ENCODE measurements around the gene RBM33. TPM values are rescaled to one million over a fixed set of nuclear protein-coding genes. Genes with fewer than 3 reads are reported as not detected.

The RBM33 gene
- total RNA-seq, 2 donors from 2014 or later = 56.9 to 60.2 TPM

GRCh38 chr7:155766966-155767916, 122.8 kb downstream of the RBM33 start:
- TF ChIP-seq CTCF (IDR thresholded peaks at IDR 0.05) = no peak
- Histone ChIP-seq H3K4me3 (no peak overlapping the region), H3K9me3 (no peaks in the 10 kb centered on the region), H3K27me3 (no peaks in the 10 kb centered on the region), H3K9ac (ENCODE audit: low read depth in 2 of 2, low read length in 2 of 2) (no peak overlapping the region), H3K4me1 (no peaks in the 10 kb centered on the region), H3K36me3 (peaks cover 19% of the 10 kb centered on the region), H3K27ac (no peak overlapping the region)
- intact Hi-C loops (cut with DNase I) = loop anchor here (10.0 kb wide), 2 partner anchors 172 to 352 kb away; no protein-coding TSS in a partner anchor
- no peak for DNase-seq

GRCh38 chr7:155769701-155770100, 125.2 kb downstream of the RBM33 start:
- H3K27me3 ChIP-seq = no peaks in the 10 kb centered on the region
- no peak for TF ChIP-seq CTCF (IDR thresholded peaks at IDR 0.05)
- H3K9ac ChIP-seq (ENCODE audit: low read depth in 2 of 2, low read length in 2 of 2) = no peak overlapping the region
- no peak for DNase-seq
- H3K27ac ChIP-seq = no peak overlapping the region
- H3K9me3 ChIP-seq = no peaks in the 10 kb centered on the region
- intact Hi-C loops (cut with DNase I) = loop anchor here (10.0 kb wide), 2 partner anchors 175 to 355 kb away; no protein-coding TSS in a partner anchor
- H3K4me3 ChIP-seq = no peak overlapping the region
- H3K4me1 ChIP-seq = no peaks in the 10 kb centered on the region
- H3K36me3 ChIP-seq = peaks cover 24% of the 10 kb centered on the region

- H3K4me3 ChIP-seq = no peak overlapping the region
- intact Hi-C loops (cut with DNase I) = no loop called here
- H3K27ac ChIP-seq = no peak overlapping the region
- no peaks in the 10 kb centered on the region for H3K27me3 ChIP-seq
- H3K9me3 ChIP-seq = no peaks in the 10 kb centered on the region
- no peak for TF ChIP-seq CTCF (IDR thresholded peaks at IDR 0.05)
- DNase-seq = no peak
- H3K9ac ChIP-seq (ENCODE audit: low read depth in 2 of 2, low read length in 2 of 2) = no peak overlapping the region
- H3K36me3 ChIP-seq = peaks cover 28% of the 10 kb centered on the region
- no peaks in the 10 kb centered on the region for H3K4me1 ChIP-seq
Observed at GRCh38 chr7:155770241-155770640, 125.8 kb downstream of the RBM33 start.

- no peak for DNase-seq
- no peak overlapping the region for H3K4me3 ChIP-seq
- no peak overlapping the region for H3K9ac ChIP-seq (ENCODE audit: low read depth in 2 of 2, low read length in 2 of 2)
- TF ChIP-seq CTCF (IDR thresholded peaks at IDR 0.05) = no peak
- no peaks in the 10 kb centered on the region for H3K4me1 ChIP-seq
- peaks cover 22% of the 10 kb centered on the region for H3K36me3 ChIP-seq
- no peaks in the 10 kb centered on the region for H3K9me3 ChIP-seq
- no peaks in the 10 kb centered on the region for H3K27me3 ChIP-seq
- intact Hi-C loops (cut with DNase I) = no loop called here
- H3K27ac ChIP-seq = no peak overlapping the region
Observed at GRCh38 chr7:155773531-155773930, 129.1 kb downstream of the RBM33 start.

DNA sequence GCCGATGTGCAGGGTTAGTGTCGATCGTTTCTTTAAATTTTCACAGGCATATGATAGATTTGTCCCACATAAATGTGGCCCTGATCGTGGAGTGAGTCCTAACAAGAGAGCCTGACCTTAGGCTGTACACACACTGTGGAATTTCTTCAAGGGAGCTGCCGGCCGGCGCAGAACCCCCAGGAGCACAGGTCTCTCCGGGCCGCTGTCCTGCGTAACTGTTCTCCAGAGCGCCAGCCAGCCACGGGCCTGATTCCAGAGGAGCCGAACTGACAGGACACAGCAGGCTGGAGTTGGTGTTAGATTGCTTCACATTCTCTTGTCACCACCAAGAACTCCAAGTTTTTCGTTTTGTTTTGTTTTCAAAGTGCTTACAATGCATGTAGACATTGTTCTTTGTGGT, 130.5 kb downstream of the RBM33 start:
- H3K36me3 ChIP-seq = peaks cover 15% of the 10 kb centered on the region
- TF ChIP-seq CTCF (IDR thresholded peaks at IDR 0.05) = no peak
- H3K9ac ChIP-seq (ENCODE audit: low read depth in 2 of 2, low read length in 2 of 2) = no peak overlapping the region
- no peaks in the 10 kb centered on the region for H3K4me1 ChIP-seq
- H3K27ac ChIP-seq = no peak overlapping the region
- H3K9me3 ChIP-seq = no peaks in the 10 kb centered on the region
- intact Hi-C loops (cut with DNase I) = no loop called here
- DNase-seq = no peak
- no peak overlapping the region for H3K4me3 ChIP-seq
- H3K27me3 ChIP-seq = no peaks in the 10 kb centered on the region
